CD4-positive, alpha-beta T cell treated with Interleukin-17A for 1 hour (primary cell): Measurements from ENCODE around the gene TCF12.
"Not testable (repeated sequence)": the region's sequence is repeated elsewhere in the genome, so short reads cannot be mapped to it uniquely, and the experiment has no call there.

ENCODE experiments used
- DNase-seq: peaks from one replicate; pipeline ENCODE4 v3.0.0-alpha.2; 2020

Gene TCF12

GRCh38 chr15:57147621-57148020 lies 229.2 kb downstream of the TCF12 start:
- no peak for DNase-seq

- DNase-seq, result no peak
These were observed 229.8 kb downstream of the TCF12 start for GRCh38 chr15:57148262-57148661.

- no peak for DNase-seq
These were observed 230.8 kb downstream of the TCF12 start for GRCh38 chr15:57149196-57149595.

- DNase-seq, result no peak
These were observed 231.8 kb downstream of the TCF12 start for GRCh38 chr15:57150066-57150865.

- not testable (repeated sequence) for DNase-seq
These were observed 232.4 kb downstream of the TCF12 start for GRCh38 chr15:57150866-57151203.

DNA sequence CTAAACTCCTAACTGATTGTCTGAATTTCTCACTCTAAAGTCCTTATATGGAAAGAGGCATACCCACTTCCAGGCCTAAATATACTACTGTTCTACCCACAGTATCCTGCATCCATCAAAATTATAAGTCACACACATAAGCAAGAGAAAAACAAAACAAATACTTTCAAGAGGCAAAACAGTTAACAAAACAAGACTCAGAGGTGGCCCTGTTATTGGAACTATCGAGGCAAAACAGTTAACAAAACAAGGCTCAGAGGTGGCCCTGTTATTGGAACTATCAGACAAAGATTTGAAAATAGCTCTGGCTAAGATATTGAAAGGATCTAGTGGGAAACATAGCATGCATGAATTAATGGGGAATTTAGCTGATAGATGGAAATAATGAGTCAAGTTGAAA lies 233.7 kb downstream of the TCF12 start:
- DNase-seq, result no peak

- DNase-seq, result peak; percentile 5
These were observed 234.5 kb downstream of the TCF12 start for GRCh38 chr15:57152666-57153539.

- no peak for DNase-seq
These were observed 237.9 kb downstream of the TCF12 start for GRCh38 chr15:57156210-57156884.

- DNase-seq, result no peak
These were observed 240.1 kb downstream of the TCF12 start for GRCh38 chr15:57158589-57158988.

DNA sequence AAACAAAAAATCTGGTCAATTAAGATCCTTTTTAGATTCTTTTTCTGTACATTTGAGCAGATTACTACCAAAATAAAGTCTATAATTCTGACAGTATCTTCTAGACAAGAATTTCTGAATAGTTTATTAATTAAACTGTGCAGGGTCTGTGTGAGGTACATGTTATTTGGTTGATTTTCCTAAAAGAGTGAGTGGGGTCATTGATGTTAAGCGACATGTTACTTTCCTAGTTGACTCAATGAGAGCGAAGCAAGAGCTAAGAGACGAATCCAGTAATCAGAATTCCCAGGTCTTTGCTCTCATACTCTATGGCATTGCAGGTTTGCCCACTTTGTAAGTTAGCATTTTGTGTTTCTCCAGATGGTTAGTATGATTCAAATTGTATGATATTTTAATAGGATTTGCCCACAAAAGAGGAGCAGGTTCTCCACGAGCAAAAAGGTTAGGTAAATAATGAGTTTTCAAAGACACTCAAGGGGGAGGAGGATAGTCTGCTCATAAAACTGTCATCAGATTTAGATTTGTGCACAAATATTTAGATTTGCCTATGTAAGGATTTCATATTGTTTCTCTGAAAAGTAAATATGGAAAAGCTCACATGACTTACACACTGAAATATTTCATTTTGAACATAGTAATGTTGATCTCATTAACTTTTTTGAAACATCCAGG lies 240.7 kb downstream of the TCF12 start:
- no peak for DNase-seq

DNA sequence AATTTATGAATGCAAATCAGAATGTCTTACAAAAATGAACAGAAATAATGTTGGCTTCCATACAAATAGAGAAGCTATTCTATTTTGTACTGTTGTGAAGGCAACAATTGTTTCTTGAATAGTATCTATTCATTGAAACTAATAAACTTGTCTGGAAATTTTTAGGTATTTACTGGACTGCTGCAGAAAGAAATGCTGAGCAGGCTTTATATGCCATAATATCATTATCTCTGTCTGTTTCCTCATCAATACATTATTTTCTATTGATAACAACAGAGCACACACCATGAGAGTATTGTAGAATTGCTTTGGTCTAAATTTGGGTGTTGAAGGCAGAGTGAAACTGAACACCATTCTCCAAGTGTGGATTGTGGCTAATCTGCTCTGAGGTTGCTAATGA lies 241.3 kb downstream of the TCF12 start:
- no peak for DNase-seq

- DNase-seq, result no peak
These were observed 242.5 kb downstream of the TCF12 start for GRCh38 chr15:57160823-57161560.

DNA sequence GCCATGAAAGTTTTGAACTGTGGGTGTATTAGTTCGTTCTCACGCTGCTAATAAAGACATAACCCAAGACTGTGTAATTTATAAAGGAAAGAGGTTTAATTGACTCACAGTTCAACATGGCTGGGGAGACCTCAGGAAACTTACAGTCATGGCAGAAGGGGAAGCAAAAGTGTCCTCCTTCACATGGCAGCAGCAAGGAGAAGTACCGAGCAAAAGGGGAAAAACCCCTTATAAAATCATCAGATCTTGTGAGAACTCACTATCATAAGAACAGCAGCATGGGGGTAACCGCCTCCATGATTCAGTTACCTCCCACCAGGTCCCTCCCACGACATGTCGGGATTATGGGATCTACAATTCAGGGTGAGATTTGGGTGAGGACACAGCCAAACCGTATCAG lies 245.8 kb downstream of the TCF12 start:
- DNase-seq, result not testable (repeated sequence)

DNA sequence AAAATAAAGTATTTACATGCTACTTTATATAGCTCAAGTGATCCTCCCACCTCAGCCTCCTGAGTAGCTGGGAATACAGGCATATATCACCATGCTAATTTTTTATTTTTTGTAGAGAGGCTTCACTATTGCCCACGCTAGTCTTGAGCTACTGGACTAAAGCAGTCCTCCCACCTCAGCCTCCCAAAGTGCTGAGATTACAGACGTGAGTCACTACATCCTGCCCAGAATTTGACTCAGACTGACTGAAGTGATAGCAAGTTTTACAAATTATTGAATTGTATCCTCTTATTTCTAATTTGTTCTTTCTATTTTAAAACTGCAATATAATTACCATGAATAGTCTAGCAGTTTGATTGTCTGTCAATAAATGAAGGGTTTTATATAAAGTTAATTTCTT lies 247.5 kb downstream of the TCF12 start:
- no peak for DNase-seq

- no peak for DNase-seq
These were observed 249.5 kb downstream of the TCF12 start for GRCh38 chr15:57167821-57168395.

DNA sequence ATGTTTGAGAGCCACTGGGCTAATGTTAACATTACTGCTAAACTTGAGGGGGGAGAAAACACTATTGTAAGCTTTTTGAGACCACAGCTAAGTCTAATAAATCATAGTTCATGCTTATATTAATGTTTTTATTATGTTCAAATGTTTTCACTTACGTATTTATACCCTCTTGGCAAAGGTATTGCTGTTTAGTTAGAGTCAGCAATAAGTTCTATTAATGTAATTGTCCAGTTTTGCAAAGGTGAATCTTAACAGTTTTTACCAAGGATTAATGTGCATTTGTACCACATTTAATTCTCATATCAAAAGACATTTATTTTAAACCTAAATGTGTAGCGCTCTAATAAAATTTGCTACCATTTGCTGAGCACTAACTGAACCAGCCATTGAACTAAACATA lies 251.2 kb downstream of the TCF12 start:
- DNase-seq, result no peak

DNA sequence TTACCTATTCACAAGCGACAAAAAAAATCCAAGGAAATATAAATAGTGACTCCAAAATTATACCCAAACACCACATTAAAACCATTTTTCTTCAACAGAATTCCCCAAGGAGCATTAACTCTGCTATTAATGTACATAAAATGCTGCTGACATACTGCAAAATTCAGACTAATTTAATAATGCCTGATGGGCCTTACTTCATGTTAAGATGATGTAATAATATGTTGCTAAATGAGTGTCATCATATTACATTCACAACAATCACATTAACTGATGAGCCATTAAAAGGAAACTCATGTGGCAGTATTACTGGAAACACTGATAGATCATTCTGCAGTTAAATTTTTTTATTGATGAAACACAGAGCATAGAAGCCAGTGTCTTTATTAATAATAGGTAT lies 253.0 kb downstream of the TCF12 start:
- DNase-seq, result no peak

DNA sequence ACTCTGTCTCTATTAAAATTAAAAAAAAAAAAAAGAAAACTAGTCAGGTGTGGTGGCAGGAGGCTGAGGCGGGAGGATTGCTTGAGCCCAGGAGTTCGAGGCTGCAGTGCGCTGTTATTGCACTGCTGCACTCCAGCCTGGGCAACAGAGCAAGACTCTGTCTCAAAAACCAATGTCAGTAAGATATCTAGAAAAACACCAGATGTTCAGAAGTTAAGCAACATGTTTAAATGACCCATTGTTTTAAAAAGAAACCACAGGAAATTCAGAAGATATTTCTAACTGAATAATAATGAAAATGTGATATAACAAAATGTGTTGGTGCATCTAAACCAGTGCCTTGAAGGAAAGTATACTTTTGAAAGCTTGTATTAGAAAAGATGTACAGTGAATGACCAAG lies 254.5 kb downstream of the TCF12 start:
- no peak for DNase-seq

DNA sequence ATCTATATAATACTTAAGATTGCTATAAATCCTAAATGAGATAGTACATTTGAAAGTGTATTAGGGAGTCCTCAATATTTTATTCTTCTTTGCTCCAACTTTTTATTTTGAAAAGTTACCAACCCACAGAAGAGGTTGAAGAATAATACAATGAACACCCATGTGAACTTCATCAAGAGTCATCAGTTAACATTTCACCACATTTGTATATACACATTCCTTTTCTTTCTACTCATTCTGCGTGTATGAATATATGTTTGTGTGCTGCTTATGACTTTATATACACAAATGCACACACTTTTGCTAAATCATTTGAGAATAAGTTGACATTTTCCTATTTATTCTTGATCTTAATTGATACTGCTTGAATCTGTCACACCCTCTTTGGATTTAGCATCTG lies 264.6 kb downstream of the TCF12 start:
- DNase-seq, result no peak

DNA sequence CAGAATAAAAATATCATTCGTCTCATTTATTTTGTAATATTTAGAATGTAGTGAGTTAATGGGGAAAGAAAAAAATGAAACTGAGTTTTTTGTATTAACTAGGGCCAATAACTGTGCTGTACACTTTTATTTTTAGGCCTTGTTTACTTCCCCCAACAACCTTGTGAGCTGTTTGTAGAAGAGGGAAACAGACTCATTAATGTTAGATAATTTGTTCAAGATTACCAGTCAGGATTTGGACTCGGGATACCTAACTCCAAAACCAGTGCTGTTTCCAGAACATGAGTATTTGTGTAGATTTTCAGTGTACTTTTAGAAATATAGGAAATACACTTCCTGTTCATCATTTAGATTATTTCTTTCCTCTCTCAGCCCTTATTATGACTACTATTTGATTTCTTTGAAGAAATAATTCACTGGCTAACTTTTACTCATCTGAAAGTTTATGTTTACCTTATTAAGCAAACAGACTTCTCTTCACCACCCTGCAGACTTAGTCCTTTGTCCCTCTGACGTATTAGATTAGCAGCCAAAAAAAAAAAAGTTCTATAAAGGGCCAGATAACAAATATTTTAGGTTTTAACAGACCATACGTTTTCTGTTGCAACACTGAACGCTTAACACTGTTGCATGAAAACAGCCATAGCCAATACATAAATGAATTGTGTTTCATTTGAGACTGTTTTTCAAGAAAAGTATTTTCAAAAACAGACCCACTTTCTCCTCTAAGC lies 265.3 kb downstream of the TCF12 start:
- DNase-seq, result no peak

- no peak for DNase-seq
These were observed 266.1 kb downstream of the TCF12 start for GRCh38 chr15:57184502-57184901.
